Measurements from ENCODE around the gene GMDS. TPM values are rescaled to one million over a fixed set of nuclear protein-coding genes. Genes with fewer than 3 reads are reported as not detected.

GMDS gene
- total and polyA plus RNA-seq, 2 of the 8 experiments (the other 6 are each of a cell fraction or from before 2014, with no cell fraction given), result 16.8 to 50.0 TPM

DNA sequence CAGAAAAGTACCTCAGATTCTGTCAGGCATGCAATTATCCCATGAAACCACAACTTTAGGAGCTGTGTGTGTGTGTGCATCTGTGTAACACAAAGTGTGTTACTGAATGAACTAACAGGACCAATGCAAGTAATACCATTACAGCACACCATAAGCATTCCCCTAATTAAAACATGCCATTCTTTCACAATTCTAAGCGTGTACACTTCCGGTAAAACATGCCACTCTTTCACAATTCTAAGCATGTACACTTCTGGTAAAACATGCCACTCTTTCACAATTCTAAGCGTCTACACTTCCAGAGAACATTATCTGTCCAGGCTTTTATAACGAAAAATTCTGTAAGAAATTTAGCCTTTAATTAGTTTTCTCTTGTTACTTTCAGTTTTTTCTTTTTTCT lies 238.2 kb downstream of the GMDS start:
- Histone ChIP-seq H4K91ac (replicated peaks; ENCODE audit: insufficient read length, low read length) (no peak overlapping the region), H2BK5ac (ENCODE audit: low read depth, low read length) (no peak overlapping the region), H3K79me2 (ENCODE audit: control insufficient read depth in 1 of 2, insufficient read depth in 2 of 2, low read length in 2 of 2) (no peaks in the 10 kb centered on the region), H3K4me1 (replicated peaks in 1 of 4; ENCODE audit: control insufficient read depth in 3 of 4, insufficient read depth in 4 of 4, low read length in 3 of 4) (no peaks in the 10 kb centered on the region), H3K27ac (ENCODE audit: low read depth, low read length) (no peak overlapping the region), H3K14ac (ENCODE audit: insufficient read length) (no peak overlapping the region), H3K4me2 (ENCODE audit: insufficient read depth in 1 of 2, low read depth in 2 of 2, low read length in 2 of 2) (no peak overlapping the region), H4K5ac (ENCODE audit: insufficient read length, low read depth, low read length) (no peak overlapping the region), H3K23me2 (ENCODE audit: low read depth, low read length) (no peaks in the 10 kb centered on the region), H3K4me3 (ENCODE audit: extremely low read depth in 1 of 4, insufficient read depth in 2 of 4, low read depth in 3 of 4, low read length in 4 of 4) (no peak overlapping the region), H2AFZ (ENCODE audit: low read length) (no peak overlapping the region), H4K8ac (ENCODE audit: extremely low read depth, insufficient read depth, low read length) (no peak overlapping the region), H2BK20ac (ENCODE audit: low read length) (no peak overlapping the region), H2BK12ac (ENCODE audit: low read depth, low read length) (no peak overlapping the region), H3K56ac (replicated peaks; ENCODE audit: insufficient read length, low read depth, low read length) (no peak overlapping the region), H3K18ac (ENCODE audit: extremely low read depth, low read length) (no peak overlapping the region), H2AK5ac (ENCODE audit: low read depth, low read length) (no peak overlapping the region), H2BK15ac (ENCODE audit: low read length) (no peak overlapping the region), H2BK120ac (replicated peaks; ENCODE audit: low read depth, low read length) (no peak overlapping the region), H3K36me3 (ENCODE audit: control insufficient read depth in 2 of 4, insufficient read depth in 4 of 4, low read length in 3 of 4) (no peaks in the 10 kb centered on the region), H4K20me1 (replicated peaks in 1 of 2; ENCODE audit: control insufficient read depth in 1 of 2, insufficient read depth in 2 of 2, low read length in 2 of 2) (peaks cover 0 to 2% of the 10 kb centered on the region in 2 experiments), H3K23ac (ENCODE audit: insufficient read length) (no peak overlapping the region), H3K9ac (replicated peaks in 1 of 4; ENCODE audit: extremely low read depth in 1 of 4, low read depth in 3 of 4, low read length in 3 of 4) (no peak overlapping the region), H3K79me1 (ENCODE audit: low read depth, low read length) (no peaks in the 10 kb centered on the region), H3K9me3 (ENCODE audit: insufficient read depth in 2 of 2, low read depth in 1 of 2, low read length in 1 of 2) (no peaks in the 10 kb centered on the region), H3K4ac (replicated peaks; ENCODE audit: insufficient read length, low read depth, low read length) (no peak overlapping the region), H3K27me3 (replicated peaks in 1 of 4; ENCODE audit: control insufficient read depth in 3 of 4, extremely low read depth in 1 of 4, insufficient read depth in 3 of 4, low read length in 3 of 4) (no peaks in the 10 kb centered on the region)
- DNase-seq (ENCODE audit: low read depth in 1 of 2, low spot score in 2 of 2) (no peak), FAIRE-seq (no peak)
- ChIA-PET CTCF (ENCODE audit: partially characterized antibody) (no interaction called here), POLR2A (ENCODE audit: partially characterized antibody) (no interaction called here)
- 84% methylated on average over 4 of the region's 4 CpGs; no CpG with 5 or more reads in 1 of the 2 experiments for WGBS, 2 experiments (ENCODE audit: extremely low coverage in 1 of 2, insufficient coverage in 1 of 2, insufficient read length in 1 of 2, insufficient replicate concordance in 2 of 2, low coverage in 1 of 2, low lambda C conversion rate in 2 of 2, missing lambda C conversion rate in 1 of 2)
- no peak for TF ChIP-seq SRF (IDR thresholded peaks at IDR 0.05; ENCODE audit: low read depth, low read length)
- no peak for TF ChIP-seq KDM5A (IDR thresholded peaks at IDR 0.05; ENCODE audit: low read length)
- TF ChIP-seq, protein P1, sequence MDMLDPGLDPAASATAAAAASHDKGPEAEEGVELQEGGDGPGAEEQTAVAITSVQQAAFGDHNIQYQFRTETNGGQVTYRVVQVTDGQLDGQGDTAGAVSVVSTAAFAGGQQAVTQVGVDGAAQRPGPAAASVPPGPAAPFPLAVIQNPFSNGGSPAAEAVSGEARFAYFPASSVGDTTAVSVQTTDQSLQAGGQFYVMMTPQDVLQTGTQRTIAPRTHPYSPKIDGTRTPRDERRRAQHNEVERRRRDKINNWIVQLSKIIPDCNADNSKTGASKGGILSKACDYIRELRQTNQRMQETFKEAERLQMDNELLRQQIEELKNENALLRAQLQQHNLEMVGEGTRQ (IDR thresholded peaks at IDR 0.05; ENCODE audit: low read length), result no peak
- no peak for TF ChIP-seq SP4 (IDR thresholded peaks at IDR 0.05; ENCODE audit: low read length)
- no peak for TF ChIP-seq PHF8 (conservative IDR thresholded peaks at IDR 0.05; ENCODE audit: low read depth, low read length)
- TF ChIP-seq JUN (IDR thresholded peaks at IDR 0.05; ENCODE audit: low read depth, low read length), result no peak
- no peak for TF ChIP-seq CHD2 (IDR thresholded peaks at IDR 0.05; ENCODE audit: low read length)
- TF ChIP-seq POLR2A (IDR thresholded peaks at IDR 0.05; ENCODE audit: control extremely low read depth in 1 of 2, low read depth in 2 of 2, low read length in 2 of 2), result no peak
- no peak for TF ChIP-seq SAP30 (IDR thresholded peaks at IDR 0.05; ENCODE audit: insufficient read depth, insufficient replicate concordance, low read length)
- TF ChIP-seq RXRA (IDR thresholded peaks at IDR 0.05; ENCODE audit: insufficient read depth, low read depth, low read length), result no peak
- TF ChIP-seq MAFK (IDR thresholded peaks at IDR 0.05; ENCODE audit: low read depth, low read length), result no peak
- no peak for TF ChIP-seq HDAC2 (IDR thresholded peaks at IDR 0.05; ENCODE audit: borderline replicate concordance in 1 of 2, low read depth in 2 of 2, low read length in 2 of 2)
- TF ChIP-seq EZH2 (IDR thresholded peaks at IDR 0.05; ENCODE audit: low read depth, low read length, severe bottlenecking), result no peak
- TF ChIP-seq POU5F1 (IDR thresholded peaks at IDR 0.05; ENCODE audit: low read depth, low read length), result no peak
- TF ChIP-seq SP2 (IDR thresholded peaks at IDR 0.05; ENCODE audit: low read length), result no peak
